HL-60 (cell line): Measurements from ENCODE around the gene FADS6.

Experiments used
- POLR2AphosphoS5 ChIP-seq: IDR thresholded peaks from 2 replicates; pipeline ENCODE4 v1.6.1; 2012; ENCODE audit warnings: low read depth
- TF ChIP-seq, protein P1 (sequence below): IDR thresholded peaks from one replicate; pipeline ENCODE4 v1.5.1; 2011; ENCODE audit warnings: low read length, control low read depth, inconsistent platforms; ENCODE audit not compliant: insufficient read depth
- TF ChIP-seq, protein P2 (sequence below): IDR thresholded peaks from 2 replicates; pipeline ENCODE4 v1.6.1; 2012; ENCODE audit warnings: low read depth; ENCODE audit not compliant: insufficient replicate concordance

DNA sequence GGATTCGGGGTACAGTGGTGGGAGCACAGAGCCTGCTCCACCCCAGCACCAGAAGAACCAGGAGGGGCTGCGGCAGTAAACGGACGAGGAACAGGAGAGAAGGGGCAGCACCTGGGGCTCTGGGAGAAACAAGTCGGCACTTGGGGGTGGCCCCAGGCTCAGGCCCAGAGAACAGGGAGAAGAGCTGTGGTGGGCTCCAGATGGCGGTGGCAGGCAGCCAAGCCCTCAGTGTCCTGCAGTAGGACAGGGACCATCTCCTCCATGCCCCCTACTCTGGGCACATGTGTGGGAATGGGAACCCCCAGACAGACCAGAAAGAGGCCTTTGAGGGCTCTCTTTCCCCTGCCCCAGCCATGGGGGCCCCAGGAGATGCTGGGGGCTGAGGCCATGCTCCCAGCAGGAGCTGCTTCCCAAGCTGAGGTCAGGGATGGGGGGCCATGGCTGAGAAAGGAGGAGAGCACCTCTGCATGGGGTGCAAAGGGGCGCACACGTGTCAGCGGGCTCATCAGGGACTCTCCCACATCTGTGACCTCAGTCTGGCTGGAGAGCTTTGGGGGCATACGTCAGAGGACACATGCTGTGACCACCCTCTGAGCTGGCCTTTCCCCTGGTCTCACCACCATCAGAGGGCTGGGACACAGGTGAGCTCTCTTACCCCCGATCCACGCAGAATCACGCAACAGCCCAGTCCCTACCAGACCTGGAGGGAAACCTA, 22.9 kb upstream of the FADS6 start:
- TF ChIP-seq, protein P1, sequence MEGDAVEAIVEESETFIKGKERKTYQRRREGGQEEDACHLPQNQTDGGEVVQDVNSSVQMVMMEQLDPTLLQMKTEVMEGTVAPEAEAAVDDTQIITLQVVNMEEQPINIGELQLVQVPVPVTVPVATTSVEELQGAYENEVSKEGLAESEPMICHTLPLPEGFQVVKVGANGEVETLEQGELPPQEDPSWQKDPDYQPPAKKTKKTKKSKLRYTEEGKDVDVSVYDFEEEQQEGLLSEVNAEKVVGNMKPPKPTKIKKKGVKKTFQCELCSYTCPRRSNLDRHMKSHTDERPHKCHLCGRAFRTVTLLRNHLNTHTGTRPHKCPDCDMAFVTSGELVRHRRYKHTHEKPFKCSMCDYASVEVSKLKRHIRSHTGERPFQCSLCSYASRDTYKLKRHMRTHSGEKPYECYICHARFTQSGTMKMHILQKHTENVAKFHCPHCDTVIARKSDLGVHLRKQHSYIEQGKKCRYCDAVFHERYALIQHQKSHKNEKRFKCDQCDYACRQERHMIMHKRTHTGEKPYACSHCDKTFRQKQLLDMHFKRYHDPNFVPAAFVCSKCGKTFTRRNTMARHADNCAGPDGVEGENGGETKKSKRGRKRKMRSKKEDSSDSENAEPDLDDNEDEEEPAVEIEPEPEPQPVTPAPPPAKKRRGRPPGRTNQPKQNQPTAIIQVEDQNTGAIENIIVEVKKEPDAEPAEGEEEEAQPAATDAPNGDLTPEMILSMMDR: no peak
- no peak for TF ChIP-seq POLR2AphosphoS5
- TF ChIP-seq, protein P2, sequence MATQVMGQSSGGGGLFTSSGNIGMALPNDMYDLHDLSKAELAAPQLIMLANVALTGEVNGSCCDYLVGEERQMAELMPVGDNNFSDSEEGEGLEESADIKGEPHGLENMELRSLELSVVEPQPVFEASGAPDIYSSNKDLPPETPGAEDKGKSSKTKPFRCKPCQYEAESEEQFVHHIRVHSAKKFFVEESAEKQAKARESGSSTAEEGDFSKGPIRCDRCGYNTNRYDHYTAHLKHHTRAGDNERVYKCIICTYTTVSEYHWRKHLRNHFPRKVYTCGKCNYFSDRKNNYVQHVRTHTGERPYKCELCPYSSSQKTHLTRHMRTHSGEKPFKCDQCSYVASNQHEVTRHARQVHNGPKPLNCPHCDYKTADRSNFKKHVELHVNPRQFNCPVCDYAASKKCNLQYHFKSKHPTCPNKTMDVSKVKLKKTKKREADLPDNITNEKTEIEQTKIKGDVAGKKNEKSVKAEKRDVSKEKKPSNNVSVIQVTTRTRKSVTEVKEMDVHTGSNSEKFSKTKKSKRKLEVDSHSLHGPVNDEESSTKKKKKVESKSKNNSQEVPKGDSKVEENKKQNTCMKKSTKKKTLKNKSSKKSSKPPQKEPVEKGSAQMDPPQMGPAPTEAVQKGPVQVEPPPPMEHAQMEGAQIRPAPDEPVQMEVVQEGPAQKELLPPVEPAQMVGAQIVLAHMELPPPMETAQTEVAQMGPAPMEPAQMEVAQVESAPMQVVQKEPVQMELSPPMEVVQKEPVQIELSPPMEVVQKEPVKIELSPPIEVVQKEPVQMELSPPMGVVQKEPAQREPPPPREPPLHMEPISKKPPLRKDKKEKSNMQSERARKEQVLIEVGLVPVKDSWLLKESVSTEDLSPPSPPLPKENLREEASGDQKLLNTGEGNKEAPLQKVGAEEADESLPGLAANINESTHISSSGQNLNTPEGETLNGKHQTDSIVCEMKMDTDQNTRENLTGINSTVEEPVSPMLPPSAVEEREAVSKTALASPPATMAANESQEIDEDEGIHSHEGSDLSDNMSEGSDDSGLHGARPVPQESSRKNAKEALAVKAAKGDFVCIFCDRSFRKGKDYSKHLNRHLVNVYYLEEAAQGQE: no peak
